Stomach (tissue), 4 donors: ENCODE results near the gene SAAL1.

Experiments
- CTCF ChIP-seq, 7 experiments: fragments of 450-650 bp in 4 of 7; fragments of 200-600 bp in 3 of 7; sonication (generic) in 3 of 7; IDR thresholded peaks; one replicate each; pipeline ENCODE4 v1.5.1; 2016 to 2019; ENCODE audit warnings: antibody characterized with exemption in 7 of 7, control low read depth in 2 of 7, mild to moderate bottlenecking in 1 of 7
- EP300 ChIP-seq: sonication (generic); formaldehyde crosslinking; IDR thresholded peaks from one replicate; pipeline ENCODE4 v1.6.1; 2017; ENCODE audit warnings: antibody characterized with exemption
- POLR2A ChIP-seq, 4 donors: fragments of 450-650 bp; IDR thresholded peaks; one replicate each; pipeline ENCODE4 v1.6.1; 2016; ENCODE audit warnings: antibody characterized with exemption in 4 of 4, control low read depth in 2 of 4, mild to moderate bottlenecking in 1 of 4, moderate library complexity in 1 of 4
- POLR2AphosphoS5 ChIP-seq, 3 donors: sonication (generic); formaldehyde crosslinking; IDR thresholded peaks; one replicate each; pipeline ENCODE4 v1.6.1; 2016; ENCODE audit warnings: antibody characterized with exemption in 3 of 3

GRCh38 chr11:18078909-18079308, 27.0 kb downstream of the SAAL1 start:
- TF ChIP-seq EP300 = no peak
- TF ChIP-seq POLR2AphosphoS5 (IDR thresholded peaks at IDR 0.05) = no peak
- TF ChIP-seq POLR2A (IDR thresholded peaks at IDR 0.05) = no peak
- TF ChIP-seq CTCF (IDR thresholded peaks at IDR 0.05) = no peak
